Measurements from ENCODE around the gene F2RL1.

- no peak for TF ChIP-seq CEBPB (IDR thresholded peaks at IDR 0.05)
- TF ChIP-seq TAF1 (IDR thresholded peaks at IDR 0.05; ENCODE audit: low read depth) = no peak
- TF ChIP-seq USF1 (IDR thresholded peaks at IDR 0.05) = no peak
- TF ChIP-seq CREB1 (IDR thresholded peaks at IDR 0.05; ENCODE audit: low read depth) = no peak
- no peak for TF ChIP-seq EP300 (IDR thresholded peaks at IDR 0.05; ENCODE audit: borderline replicate concordance)
- TF ChIP-seq EGR1 (IDR thresholded peaks at IDR 0.05) = no peak
- TF ChIP-seq TEAD4 (IDR thresholded peaks at IDR 0.05) = no peak
- TF ChIP-seq MAX (IDR thresholded peaks at IDR 0.05) = no peak
Observed at GRCh38 chr5:76821136-76821535, 2.3 kb downstream of the F2RL1 start.
